A172 (cell line): ENCODE results near the gene ATF7IP2. TPM values are rescaled to one million over a fixed set of nuclear protein-coding genes. Genes with fewer than 3 reads are reported as not detected.
A peak's percentile ranks its signal among the peaks of the same experiment; 100 is the strongest.
"Not testable (repeated sequence)": the region's sequence is repeated elsewhere in the genome, so short reads cannot be mapped to it uniquely, and the experiment has no call there.

Experiments used
- DNase-seq: peaks from one replicate; pipeline ENCODE4 v3.0.0-alpha.2; 2015; ENCODE audit warnings: low spot score
- total RNA-seq: library from RNA; depleted of rRNA; stranded (reverse); fragments of >200 nt; shearing (Covaris generic); gene quantifications from 2 replicates; pipeline ENCODE4 v1.2.3, GENCODE V29; 2014; rRNA removed

ATF7IP2 gene
- total RNA-seq: not detected in 2 replicates

- no peak for DNase-seq
Measured at GRCh38 chr16:10385725-10386516, at the start of gene ATF7IP2. Gene ATF7IP2, plus strand, starts transcription at chr16:10386061. Its CDS starts 44,560 bp downstream, at chr16:10430621.

GRCh38 chr16:10338426-10338825, 47.4 kb upstream of the ATF7IP2 start:
- DNase-seq: no peak

- DNase-seq: no peak
Measured at GRCh38 chr16:10339777-10340732, 45.8 kb upstream of the ATF7IP2 start.

- DNase-seq: no peak
Measured at GRCh38 chr16:10343124-10343760, 42.6 kb upstream of the ATF7IP2 start.

GRCh38 chr16:10344699-10345098, 41.2 kb upstream of the ATF7IP2 start:
- DNase-seq: not testable (repeated sequence)

- no peak for DNase-seq
Measured at GRCh38 chr16:10345629-10346028, 40.2 kb upstream of the ATF7IP2 start.

- no peak for DNase-seq
Measured at GRCh38 chr16:10349851-10350250, 36.0 kb upstream of the ATF7IP2 start.

- no peak for DNase-seq
Measured at GRCh38 chr16:10352262-10352661, 33.6 kb upstream of the ATF7IP2 start.

GRCh38 chr16:10355589-10355988, 30.3 kb upstream of the ATF7IP2 start:
- no peak for DNase-seq

GRCh38 chr16:10356870-10357842, 28.7 kb upstream of the ATF7IP2 start:
- no peak for DNase-seq

GRCh38 chr16:10361747-10362076, 24.1 kb upstream of the ATF7IP2 start:
- not testable (repeated sequence) for DNase-seq

- DNase-seq: peak; percentile 38
Measured at GRCh38 chr16:10362077-10362863, 23.6 kb upstream of the ATF7IP2 start.

- not testable (repeated sequence) for DNase-seq
Measured at GRCh38 chr16:10362864-10363197, 23.0 kb upstream of the ATF7IP2 start.

GRCh38 chr16:10366619-10367018, 19.2 kb upstream of the ATF7IP2 start:
- DNase-seq: not testable (repeated sequence)

- DNase-seq: no peak
Measured at GRCh38 chr16:10367616-10368188, 18.2 kb upstream of the ATF7IP2 start.

- no peak for DNase-seq
Measured at GRCh38 chr16:10368969-10369551, 16.8 kb upstream of the ATF7IP2 start.

GRCh38 chr16:10370096-10370726, 15.7 kb upstream of the ATF7IP2 start:
- no peak for DNase-seq

- DNase-seq: no peak
Measured at GRCh38 chr16:10371592-10371991, 14.3 kb upstream of the ATF7IP2 start.

- no peak for DNase-seq
Measured at GRCh38 chr16:10373556-10373955, 12.3 kb upstream of the ATF7IP2 start.
